Inflammatory macrophage treated with lipopolysaccharide for 1 hour (primary cell): ENCODE results near the gene TNNI3K.
"Not testable (repeated sequence)": the region's sequence is repeated elsewhere in the genome, so short reads cannot be mapped to it uniquely, and the experiment has no call there.

ENCODE experiments used
- DNase-seq, 2 donors: peaks; one replicate each; pipeline ENCODE4 v3.0.0-alpha.2; 2020 to 2022

TNNI3K gene, protein sequence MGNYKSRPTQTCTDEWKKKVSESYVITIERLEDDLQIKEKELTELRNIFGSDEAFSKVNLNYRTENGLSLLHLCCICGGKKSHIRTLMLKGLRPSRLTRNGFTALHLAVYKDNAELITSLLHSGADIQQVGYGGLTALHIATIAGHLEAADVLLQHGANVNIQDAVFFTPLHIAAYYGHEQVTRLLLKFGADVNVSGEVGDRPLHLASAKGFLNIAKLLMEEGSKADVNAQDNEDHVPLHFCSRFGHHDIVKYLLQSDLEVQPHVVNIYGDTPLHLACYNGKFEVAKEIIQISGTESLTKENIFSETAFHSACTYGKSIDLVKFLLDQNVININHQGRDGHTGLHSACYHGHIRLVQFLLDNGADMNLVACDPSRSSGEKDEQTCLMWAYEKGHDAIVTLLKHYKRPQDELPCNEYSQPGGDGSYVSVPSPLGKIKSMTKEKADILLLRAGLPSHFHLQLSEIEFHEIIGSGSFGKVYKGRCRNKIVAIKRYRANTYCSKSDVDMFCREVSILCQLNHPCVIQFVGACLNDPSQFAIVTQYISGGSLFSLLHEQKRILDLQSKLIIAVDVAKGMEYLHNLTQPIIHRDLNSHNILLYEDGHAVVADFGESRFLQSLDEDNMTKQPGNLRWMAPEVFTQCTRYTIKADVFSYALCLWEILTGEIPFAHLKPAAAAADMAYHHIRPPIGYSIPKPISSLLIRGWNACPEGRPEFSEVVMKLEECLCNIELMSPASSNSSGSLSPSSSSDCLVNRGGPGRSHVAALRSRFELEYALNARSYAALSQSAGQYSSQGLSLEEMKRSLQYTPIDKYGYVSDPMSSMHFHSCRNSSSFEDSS

DNA sequence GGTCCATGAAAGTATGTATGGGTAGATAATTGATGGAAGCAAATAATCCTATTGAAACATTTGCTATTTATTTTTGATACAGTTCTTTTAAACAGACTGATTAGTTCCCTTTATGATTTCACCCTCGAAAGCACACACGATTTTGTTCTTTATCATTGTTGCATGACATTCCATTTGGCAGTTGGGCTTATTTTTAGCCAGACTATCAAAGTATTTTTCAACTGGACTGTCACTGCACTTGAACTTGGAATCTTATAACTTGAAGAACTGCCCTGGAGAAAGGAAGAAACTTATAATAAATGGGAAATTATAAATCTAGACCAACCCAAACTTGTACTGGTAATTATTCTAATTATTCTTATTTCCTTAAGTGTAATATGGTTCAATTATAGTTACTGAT, at the start of gene TNNI3K:
Gene TNNI3K, plus strand, starts transcription at position 235 of the 400 bp plus-strand sequence. Its CDS starts 65 bp downstream, at position 300.
- no peak for DNase-seq

DNA sequence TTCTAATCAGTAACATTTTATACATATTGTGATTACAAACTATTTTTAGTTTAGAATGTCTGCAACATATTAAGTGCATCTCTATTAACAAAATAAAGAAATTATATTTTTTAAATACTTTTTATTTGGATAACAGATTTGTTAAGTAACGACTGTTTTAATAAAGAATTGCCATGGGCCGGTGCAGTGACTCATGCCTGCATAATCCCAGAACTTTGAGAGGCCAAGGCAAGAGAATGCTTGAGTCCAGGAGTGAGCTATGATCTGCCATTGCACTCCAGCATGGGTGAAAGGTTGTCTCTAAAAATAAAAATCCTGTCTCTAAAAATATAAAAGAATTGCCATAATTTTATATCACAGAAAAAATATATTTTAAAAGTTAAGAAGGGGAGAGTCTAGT, 41.3 kb upstream of the TNNI3K start:
- DNase-seq = no peak

DNA sequence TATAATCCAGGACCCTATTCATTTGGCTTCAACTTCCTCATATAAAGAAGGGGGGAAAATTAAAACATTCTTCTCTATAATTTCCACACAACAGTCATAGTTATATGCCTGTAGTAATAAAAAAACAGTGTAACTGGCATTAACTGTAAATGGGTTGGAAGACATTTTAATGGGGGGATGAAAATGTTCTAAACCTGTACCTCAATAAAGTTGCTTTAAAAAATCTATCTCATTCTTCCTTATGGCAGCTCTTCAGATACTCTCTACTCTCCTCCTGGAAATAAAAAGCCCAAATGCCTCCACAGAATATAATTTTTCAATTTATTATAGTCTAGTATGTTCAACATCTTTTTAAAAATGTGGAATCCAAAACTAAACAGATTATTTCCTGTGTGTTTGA, 39.8 kb upstream of the TNNI3K start:
- no peak for DNase-seq

DNA sequence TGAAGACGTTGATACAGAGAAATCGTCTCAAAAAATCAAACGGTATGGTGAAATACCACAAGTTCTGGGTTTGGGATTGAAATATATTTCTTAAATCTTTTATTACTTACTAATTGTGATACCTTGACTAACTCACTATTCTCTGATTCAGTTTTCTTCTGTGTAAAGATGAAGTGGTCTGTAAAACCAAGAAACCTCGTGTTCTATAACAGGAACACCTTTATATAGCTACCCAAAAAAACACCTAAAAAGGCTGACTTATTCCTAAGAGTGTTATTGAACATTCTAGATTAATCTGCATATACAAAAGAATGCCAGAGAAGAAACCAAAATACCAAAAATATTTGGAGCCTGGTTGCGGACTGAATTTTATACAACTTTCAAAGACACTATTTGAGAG, 37.9 kb upstream of the TNNI3K start:
- no peak for DNase-seq

DNA sequence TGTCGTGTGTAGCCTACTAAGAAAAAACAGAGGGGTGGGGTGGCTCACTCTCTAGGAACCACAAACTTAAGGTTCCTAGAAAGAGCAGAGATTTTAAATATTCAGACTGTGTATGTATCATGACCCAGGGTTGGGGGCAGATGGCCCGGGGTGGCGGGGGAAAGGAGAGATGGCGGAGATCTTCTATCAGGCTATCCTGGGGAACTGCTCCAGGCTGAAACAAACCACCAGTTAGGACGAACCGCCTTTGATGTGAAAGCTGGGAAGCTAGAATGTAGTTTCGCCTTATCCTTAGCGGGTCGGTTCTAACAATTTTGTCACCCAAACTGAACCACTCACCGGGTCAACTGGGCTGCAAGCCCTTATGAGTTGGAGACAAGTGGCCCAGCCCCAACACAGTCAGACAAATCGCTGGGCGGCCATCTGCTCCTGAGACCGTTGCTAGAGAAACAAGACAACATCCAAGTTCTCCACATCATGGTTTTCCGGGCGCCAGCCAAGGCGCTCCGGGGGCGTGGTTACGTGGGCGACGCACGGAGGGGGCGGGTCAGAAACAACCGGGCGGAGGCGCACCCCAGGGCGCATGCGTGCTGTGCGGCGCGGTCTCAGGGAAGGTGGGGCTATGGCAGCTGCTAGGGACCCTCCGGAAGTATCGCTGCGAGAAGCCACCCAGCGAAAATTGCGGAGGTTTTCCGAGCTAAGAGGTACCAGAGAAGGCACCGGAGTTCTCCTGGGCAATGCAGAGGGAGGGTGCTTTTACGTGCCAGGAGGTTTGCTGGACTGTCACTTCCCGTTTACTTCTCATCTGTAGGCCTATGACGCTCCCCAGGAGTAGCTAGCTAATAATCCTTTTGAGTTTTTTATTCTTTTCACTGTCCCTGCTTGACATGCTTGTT, 37.3 kb upstream of the TNNI3K start, which contains the start of the genes FPGT and LRRIQ3:
Gene FPGT, plus strand, starts transcription at position 586 of the 896 bp plus-strand sequence. Its CDS starts 37 bp downstream, at position 623.
Gene LRRIQ3, minus strand, starts transcription at position 520 of the 896 bp plus-strand sequence. CDS start 14,492 bp downstream, outside the sequence.
- DNase-seq = peak; percentile 86 to 97

DNA sequence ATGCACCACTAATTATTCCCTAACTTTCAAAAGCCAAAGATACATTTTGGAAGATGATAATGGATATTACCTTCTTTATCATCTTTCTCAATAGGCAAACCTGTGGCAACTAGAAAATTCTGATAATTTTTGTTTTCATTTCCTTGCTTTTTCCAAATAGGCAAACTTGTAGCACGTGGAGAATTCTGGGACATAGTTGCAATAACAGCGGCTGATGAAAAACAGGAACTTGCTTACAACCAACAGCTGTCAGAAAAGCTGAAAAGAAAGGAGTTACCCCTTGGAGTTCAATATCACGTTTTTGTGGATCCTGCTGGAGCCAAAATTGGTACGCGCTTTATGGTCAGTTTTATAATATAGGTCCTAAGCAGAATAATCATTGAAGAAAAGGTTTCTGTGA, 35.7 kb upstream of the TNNI3K start:
- peak; percentile 36 to 37 for DNase-seq

DNA sequence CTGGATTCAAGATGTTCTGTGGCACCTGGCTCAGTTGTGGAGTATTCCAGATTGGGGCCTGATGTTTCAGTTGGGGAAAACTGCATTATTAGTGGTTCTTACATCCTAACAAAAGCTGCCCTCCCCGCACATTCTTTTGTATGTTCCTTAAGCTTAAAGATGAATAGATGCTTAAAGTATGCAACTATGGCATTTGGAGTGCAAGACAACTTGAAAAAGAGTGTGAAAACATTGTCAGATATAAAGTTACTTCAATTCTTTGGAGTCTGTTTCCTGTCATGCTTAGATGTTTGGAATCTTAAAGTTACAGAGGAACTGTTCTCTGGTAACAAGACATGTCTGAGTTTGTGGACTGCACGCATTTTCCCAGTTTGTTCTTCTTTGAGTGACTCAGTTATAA, 29.9 kb upstream of the TNNI3K start:
- DNase-seq = no peak

DNA sequence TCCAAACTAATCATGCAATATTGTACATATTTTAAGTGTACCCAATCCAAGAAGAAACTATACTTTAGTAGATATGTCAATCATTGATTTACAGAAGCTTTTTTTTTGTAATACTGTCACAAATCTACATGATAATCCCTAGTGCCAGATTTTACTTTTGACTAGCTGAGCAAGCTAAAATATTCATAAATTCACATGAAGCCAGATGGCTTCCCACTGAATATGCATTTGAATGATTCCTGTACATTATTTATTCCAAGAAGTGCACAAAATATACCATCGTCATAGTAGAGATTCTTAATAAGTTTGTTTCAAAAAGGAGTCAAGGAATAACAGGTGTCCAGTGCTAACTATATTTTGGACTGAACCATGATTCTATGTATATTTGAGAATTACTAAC, 20.0 kb upstream of the TNNI3K start:
- DNase-seq = no peak

DNA sequence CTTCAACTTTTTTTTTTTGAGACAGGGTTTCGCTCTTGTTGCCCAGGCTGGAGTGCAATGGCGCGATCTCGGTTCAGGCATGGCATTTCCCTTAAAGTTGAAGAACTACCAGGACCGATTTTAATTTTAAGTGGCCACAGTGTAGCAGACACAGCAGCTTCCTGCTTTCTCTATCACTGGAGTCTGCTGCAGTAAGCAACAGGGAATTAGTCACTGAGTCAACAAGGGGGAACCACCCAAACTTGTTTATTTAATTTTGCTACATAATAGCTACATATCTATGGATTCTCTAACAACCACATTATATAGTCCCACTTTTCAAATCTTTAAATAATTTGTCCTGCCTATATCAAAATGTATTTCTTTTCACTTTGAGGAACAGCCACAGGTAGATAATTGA, 12.5 kb upstream of the TNNI3K start:
- no peak for DNase-seq

DNA sequence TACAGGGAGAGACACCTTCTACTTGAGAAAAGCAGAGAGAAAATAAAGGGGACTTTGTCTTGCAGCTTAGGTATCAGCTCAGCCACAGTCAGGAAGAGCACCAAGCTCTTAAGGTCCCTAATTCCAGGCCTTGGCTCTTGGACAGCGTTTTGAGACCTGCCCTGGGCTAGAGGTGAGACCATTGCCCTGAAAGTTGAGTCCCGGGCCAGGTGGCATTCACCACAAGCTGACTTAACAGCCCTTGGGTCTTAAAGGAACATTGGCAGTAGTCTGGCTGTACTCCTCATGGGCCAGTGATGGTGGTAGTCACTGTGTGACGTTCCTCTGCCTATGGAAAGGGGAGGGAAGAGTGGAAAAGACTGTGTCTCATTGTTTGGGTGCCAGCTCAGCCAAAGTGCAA, 11.7 kb upstream of the TNNI3K start:
- no peak for DNase-seq

DNA sequence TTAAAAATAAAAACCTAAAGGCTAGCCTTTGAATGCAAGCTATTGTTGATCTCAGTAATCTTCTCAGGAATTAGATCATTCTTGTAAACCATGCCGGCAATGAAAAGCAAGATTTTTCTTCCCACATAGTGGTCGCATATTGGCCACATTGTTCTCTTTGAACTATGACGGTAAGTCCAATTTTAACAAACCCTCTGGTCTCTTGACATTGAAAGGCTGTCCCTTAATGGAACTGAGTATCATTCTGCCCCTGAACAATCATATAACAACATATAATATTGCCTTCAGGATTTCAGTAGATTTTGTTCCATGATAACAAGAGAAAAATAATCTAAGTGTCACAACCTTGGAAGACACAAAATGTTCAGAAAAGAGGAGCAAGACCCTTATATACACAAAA, 1.3 kb downstream of the TNNI3K start:
- no peak for DNase-seq

DNA sequence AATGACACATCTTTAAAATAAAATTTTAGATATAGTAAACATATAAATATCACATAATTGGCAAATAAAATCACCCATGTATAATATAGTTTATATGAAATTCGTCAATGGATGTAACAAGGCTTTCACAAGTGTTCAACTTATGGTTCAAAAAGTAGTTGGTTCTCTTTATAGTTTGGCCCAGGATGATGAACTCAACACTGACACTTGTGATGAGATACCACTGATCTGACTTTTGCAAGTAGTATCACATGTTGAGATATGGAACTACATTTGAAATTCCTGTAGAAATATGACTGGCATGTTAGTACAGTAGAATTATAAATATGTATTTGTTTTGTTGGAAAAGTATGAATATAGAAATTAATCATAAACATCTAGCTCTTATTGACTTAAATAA, 1.8 kb downstream of the TNNI3K start:
- no peak for DNase-seq

DNA sequence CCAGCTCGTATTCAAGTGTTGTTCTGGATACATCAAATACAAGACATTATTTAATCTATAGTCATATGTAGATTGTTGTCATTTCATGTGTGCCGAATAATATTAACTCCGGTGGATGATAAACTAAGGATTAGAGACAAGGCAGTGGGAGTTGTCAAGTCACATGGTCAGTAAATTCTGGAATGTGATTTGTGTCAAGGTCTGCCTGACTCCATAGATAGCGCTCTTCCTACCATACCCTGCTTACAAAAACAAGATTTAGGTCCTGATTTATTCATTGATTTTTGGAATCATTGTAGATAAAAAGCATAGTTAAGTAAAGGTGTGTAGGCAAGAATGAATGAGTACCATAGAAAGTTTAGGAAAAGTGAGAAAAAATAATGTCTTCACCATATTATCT, 2.6 kb downstream of the TNNI3K start:
- DNase-seq = no peak

DNA sequence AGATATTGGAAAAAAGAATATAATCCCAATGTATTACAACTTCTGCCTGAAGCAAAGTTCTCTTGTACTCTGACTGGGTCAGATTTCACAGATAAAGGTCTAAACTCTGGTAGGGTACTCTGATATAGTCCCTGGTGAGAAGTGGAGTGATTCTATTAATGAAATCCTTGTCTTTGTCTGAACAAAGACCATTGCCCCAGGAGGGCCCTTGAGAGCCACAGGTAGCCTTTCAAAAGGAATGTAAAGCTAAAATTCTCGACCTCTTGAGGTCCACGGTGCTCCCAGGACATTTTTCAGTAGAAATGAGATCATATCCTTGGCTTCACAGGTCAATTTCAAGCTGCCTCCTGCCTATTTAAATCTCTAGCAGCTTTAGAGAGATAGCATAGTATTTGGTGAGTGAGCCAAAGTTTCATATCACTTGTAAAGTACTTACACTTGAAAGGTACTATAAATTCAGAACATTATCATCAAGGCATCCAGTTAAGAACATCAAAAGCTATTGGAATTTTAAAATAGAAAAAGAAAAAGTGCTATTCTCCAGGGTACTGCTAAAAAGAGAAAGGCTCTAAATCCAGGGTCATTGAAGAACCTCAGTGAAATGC, 10.1 kb downstream of the TNNI3K start:
- no peak for DNase-seq

DNA sequence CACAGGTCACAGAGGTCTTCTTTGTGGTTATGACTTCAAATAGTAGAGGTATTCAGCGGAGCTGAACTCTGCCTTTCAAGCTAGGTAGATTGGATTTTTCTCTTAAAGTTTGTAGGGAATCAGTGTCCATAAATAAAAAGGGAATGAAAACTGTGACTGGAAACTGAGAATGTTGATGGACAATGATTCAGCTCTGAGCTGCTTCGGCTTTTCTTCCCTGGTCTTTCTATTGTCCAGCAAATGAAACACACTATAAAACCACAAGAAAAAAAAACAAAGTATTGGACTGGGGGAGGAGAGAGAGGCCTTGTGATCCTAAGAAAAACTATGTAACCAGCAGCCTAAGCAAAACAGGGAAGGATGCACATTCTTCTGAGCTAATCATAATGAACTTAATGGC, 11.1 kb downstream of the TNNI3K start:
- no peak for DNase-seq

DNA sequence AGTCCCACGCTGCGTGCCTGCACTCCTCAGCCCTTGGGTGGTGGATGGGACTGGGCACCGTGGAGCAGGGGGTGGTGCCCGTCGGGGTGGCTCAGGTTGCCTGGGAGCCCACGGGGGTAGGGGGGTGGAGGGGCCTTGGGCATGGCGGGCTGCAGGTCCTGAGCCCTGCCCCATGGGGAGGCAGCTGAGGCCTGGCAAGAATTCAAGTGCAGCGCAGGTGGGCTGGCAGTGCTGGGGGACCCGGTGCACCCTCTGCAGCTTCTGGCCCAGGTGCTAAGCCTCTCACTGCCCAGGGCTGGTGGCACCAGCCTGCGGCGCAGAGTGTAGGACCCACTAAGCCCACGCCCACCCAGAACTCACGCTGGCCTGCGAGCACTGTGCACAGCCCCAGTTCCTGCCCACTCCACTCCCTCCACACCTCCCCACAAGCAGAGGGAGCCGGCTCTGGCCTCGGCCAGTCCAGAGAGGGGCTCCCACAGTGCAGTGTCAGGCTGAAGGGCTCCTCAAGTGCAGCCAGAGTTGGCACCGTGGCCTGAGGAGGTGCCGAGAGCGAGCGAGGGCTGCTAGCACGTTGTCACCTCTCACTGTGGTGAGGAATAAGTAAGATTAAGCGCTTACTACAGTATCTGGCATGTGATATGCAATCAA, 12.8 kb downstream of the TNNI3K start:
- no peak for DNase-seq

DNA sequence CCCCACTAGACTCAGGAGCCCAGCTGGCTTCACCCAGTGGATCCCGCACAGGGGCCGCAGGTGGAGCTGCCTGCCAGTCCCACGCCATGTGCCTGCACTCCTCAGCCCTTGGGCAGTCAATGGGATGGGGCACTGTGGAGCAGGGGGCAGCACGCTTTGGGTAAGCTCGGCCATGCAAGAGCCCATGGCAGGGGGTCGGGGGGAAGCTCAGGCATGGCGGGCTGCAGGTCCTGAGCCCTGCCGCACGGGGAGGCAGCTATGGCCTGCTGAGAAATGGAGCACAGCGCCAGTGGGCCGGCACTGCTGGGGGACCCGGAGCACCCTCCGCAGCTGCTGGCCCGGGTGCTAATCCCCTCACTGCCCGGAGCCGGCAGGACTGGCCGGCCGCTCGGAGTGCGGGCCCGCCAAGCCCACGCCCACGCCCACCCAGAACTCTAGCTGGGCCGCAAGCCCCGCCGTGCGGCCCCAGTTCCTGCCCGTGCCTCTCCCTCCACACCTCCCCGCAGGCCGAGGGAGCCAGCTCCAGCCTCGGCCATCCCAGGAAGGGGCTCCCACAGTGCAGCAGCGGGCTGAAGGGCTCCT, 18.1 kb downstream of the TNNI3K start:
- DNase-seq = not testable (repeated sequence)

DNA sequence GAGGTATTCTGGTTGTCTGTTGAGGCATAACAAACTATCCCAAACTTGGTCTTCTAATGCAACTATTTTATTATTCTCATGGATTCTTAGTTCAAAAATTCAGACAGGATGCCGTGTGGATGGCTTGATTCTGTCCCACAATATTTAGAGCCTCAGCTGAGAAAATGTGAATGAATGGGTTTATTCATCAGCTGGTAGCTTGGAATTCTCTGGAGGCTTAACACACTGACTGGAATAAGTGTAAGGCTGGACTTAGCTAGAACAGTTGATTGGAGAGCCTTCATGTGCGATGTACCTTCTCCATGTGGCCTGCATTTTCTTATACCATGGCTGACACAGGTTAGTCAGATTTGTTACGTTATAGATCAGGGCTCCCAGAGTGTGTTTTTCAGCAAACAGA, 30.8 kb downstream of the TNNI3K start:
- no peak for DNase-seq

DNA sequence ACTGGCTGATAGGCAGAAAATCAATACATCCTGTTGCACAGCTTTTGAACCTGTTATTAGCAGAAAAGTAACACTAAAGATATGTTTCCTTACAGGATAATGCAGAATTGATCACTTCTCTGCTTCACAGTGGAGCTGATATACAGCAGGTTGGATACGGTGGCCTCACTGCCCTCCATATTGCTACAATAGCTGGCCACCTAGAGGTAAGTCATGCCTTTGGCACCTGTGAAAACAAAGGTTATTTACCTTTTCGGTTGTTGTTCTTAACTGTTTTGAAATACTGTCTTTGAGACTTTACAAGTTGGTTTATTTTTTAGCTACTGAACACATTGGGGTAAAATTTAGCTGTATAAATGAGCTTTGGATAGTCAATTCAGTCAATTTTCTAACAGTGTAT, 36.3 kb downstream of the TNNI3K start:
- DNase-seq = no peak

DNA sequence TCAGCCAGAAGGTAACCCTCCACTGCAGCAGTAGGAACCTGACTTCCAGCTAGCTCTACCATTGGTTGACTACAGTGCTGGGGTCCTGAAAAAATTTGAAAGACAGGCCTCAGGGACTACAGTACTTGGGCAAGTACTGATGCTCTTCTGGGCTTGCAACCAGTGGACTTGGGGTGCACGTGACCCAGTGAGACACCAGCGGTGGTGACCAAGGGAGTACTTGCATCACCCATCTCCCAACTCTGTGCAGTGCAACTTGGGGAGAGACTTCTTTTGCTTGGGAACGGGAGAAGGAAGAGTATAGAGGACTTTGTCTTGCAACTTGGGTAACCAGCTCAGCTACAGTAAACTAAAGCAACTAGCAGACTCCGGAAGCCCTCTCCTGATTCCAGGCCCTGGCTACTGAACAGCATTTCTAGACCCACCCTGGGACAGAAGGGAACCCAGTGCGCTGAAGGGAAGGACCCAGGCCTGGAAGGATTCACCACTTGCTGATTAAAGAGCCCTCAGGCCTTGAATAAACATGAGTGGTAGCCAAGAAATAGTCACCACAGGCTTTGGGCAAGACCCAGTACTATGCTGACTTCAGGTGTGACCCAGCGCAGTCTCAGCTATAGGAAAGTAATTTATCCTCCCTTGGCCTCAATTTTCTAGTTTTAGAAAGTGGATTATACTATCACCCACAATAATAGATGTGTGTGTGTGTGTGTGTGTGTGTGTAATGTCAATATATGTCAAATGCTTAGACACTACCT, 45.6 kb downstream of the TNNI3K start:
- DNase-seq = no peak

DNA sequence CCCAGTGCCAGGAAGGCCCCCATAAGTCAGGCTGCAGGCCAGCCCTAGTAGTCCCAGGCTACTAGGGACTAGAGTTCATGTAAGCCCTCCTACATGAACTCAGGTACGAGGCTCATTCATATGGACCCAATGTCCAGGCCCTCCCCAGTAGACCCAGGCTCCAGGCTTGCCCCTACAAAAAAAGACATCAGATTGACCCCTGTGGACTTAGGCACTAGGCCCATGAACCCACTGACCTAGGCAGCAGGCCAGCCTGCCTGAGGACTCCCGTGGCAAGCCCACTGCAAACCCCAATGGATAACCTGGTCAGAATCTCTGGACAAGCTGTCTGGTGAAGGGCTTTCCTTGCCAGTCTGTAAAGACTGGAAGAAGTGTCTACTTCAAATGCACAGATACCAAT, 51.2 kb downstream of the TNNI3K start:
- DNase-seq = no peak
